Stimulated activated CD4-positive, alpha-beta T cell treated with anti-CD3 and anti-CD28 coated beads, Interleukin-1b, Interleukin-23, amount 100 ng/mL, for 24 hours (primary cell): Measurements from ENCODE around the gene DCHS2.

Experiments
- DNase-seq, 4 experiments: peaks; one replicate each; pipeline ENCODE4 v3.0.0-alpha.2; 2020; ENCODE audit warnings: low read depth in 4 of 4, low spot score in 1 of 4

The DCHS2 gene

GRCh38 chr4:154320521-154320920 lies 171.1 kb downstream of the DCHS2 start:
- DNase-seq: no peak

- no peak for DNase-seq
These were observed 171.9 kb downstream of the DCHS2 start for GRCh38 chr4:154319736-154320135.

- DNase-seq: no peak
These were observed 174.2 kb downstream of the DCHS2 start for GRCh38 chr4:154317201-154317999.

GRCh38 chr4:154315741-154316140 lies 175.9 kb downstream of the DCHS2 start:
- DNase-seq: no peak

GRCh38 chr4:154314248-154314647 lies 177.4 kb downstream of the DCHS2 start:
- no peak for DNase-seq

- no peak for DNase-seq
These were observed 178.5 kb downstream of the DCHS2 start for GRCh38 chr4:154313004-154313585.

- DNase-seq: no peak
These were observed 179.4 kb downstream of the DCHS2 start for GRCh38 chr4:154312246-154312645.

- no peak for DNase-seq
These were observed 181.0 kb downstream of the DCHS2 start for GRCh38 chr4:154310578-154310977.

GRCh38 chr4:154308207-154308606 lies 183.4 kb downstream of the DCHS2 start:
- DNase-seq: no peak

- no peak for DNase-seq
These were observed 184.1 kb downstream of the DCHS2 start for GRCh38 chr4:154307451-154307850.

GRCh38 chr4:154305616-154306015 lies 186.0 kb downstream of the DCHS2 start:
- DNase-seq: no peak

GRCh38 chr4:154304679-154305078 lies 186.9 kb downstream of the DCHS2 start:
- no peak for DNase-seq

- DNase-seq: no peak
These were observed 196.8 kb downstream of the DCHS2 start for GRCh38 chr4:154294652-154295350.

- DNase-seq: no peak
These were observed 198.2 kb downstream of the DCHS2 start for GRCh38 chr4:154293427-154293826.

- DNase-seq: no peak
These were observed 199.0 kb downstream of the DCHS2 start for GRCh38 chr4:154292589-154292988.

- no peak for DNase-seq
These were observed 214.4 kb downstream of the DCHS2 start for GRCh38 chr4:154277172-154277571.

GRCh38 chr4:154276496-154276895 lies 215.1 kb downstream of the DCHS2 start:
- no peak for DNase-seq

- DNase-seq: no peak
These were observed 236.6 kb downstream of the DCHS2 start for GRCh38 chr4:154254999-154255398.

GRCh38 chr4:154234576-154234975 lies 257.0 kb downstream of the DCHS2 start:
- DNase-seq: no peak

- DNase-seq: no peak
These were observed 259.7 kb downstream of the DCHS2 start for GRCh38 chr4:154231806-154232478.

GRCh38 chr4:154230723-154231122 lies 260.9 kb downstream of the DCHS2 start:
- DNase-seq: no peak

- no peak for DNase-seq
These were observed 261.5 kb downstream of the DCHS2 start for GRCh38 chr4:154230091-154230490.
